ENCODE results near the gene GPR6.

Gene GPR6

GRCh38 chr6:109998159-109998785 is 20.2 kb downstream of the GPR6 start:
- Histone ChIP-seq H3K27ac (ENCODE audit: insufficient read depth in 1 of 2, low read depth in 1 of 2, low read length in 2 of 2, poor library complexity in 1 of 2, severe bottlenecking in 2 of 2) (no peak overlapping the region), H3K27me3 (replicated peaks in 2 of 5; ENCODE audit: control insufficient read depth in 4 of 5, insufficient read depth in 5 of 5, low read length in 4 of 5) (peaks cover 0 to 2% (median 2%) of the 10 kb centered on the region in 5 experiments), H3K36me3 (ENCODE audit: control insufficient read depth in 4 of 4, insufficient read depth in 4 of 4, low read length in 3 of 4) (no peaks in the 10 kb centered on the region), H3K4me3 (ENCODE audit: control insufficient read depth in 1 of 7, extremely low read depth in 1 of 7, insufficient read depth in 4 of 7, low read depth in 2 of 7, low read length in 6 of 7) (no peak overlapping the region), H3K4me1 (ENCODE audit: control extremely low read depth in 1 of 4, control insufficient read depth in 4 of 4, insufficient read depth in 4 of 4, low read length in 3 of 4) (no peaks in the 10 kb centered on the region), H3K9me3 (ENCODE audit: control extremely low read depth in 1 of 5, control insufficient read depth in 4 of 5, insufficient read depth in 2 of 5, low read depth in 1 of 5, low read length in 4 of 5) (peaks cover 0 to 11% (median 0%) of the 10 kb centered on the region in 5 experiments)
- CTCF ChIA-PET: interaction anchor here (0.5 kb wide), 1 partner anchor 1349 kb away, joined by 3 read pairs; no protein-coding TSS in a partner anchor
- WGBS (ENCODE audit: insufficient coverage): 53% methylated on average over 3 of the region's 3 CpGs
- no peak for DNase-seq
- POLR2A ChIA-PET: interaction anchor here (0.6 kb wide), 1 partner anchor 408 kb away, joined by 3 read pairs; no protein-coding TSS in a partner anchor

GRCh38 chr6:109999740-110000139 is 21.6 kb downstream of the GPR6 start:
- CTCF ChIA-PET: interaction anchor here (0.7 kb wide), 1 partner anchor 19 kb away, joined by 3 read pairs; no protein-coding TSS in a partner anchor
- Histone ChIP-seq H3K27ac (ENCODE audit: insufficient read depth in 1 of 2, low read depth in 1 of 2, low read length in 2 of 2, poor library complexity in 1 of 2, severe bottlenecking in 2 of 2) (no peak overlapping the region), H3K36me3 (ENCODE audit: control insufficient read depth in 4 of 4, insufficient read depth in 4 of 4, low read length in 3 of 4) (no peaks in the 10 kb centered on the region), H3K9me3 (ENCODE audit: control extremely low read depth in 1 of 5, control insufficient read depth in 4 of 5, insufficient read depth in 2 of 5, low read depth in 1 of 5, low read length in 4 of 5) (peaks cover 0 to 11% (median 0%) of the 10 kb centered on the region in 5 experiments), H3K27me3 (replicated peaks in 2 of 5; ENCODE audit: control insufficient read depth in 4 of 5, insufficient read depth in 5 of 5, low read length in 4 of 5) (peaks cover 0 to 2% (median 0%) of the 10 kb centered on the region in 5 experiments), H3K4me1 (ENCODE audit: control extremely low read depth in 1 of 4, control insufficient read depth in 4 of 4, insufficient read depth in 4 of 4, low read length in 3 of 4) (no peaks in the 10 kb centered on the region), H3K4me3 (ENCODE audit: control insufficient read depth in 1 of 7, extremely low read depth in 1 of 7, insufficient read depth in 4 of 7, low read depth in 2 of 7, low read length in 6 of 7) (no peak overlapping the region)
- POLR2A ChIA-PET: no interaction called here
- 100% methylated on average over 3 of the region's 3 CpGs for WGBS (ENCODE audit: insufficient coverage)
- DNase-seq: no peak

GRCh38 chr6:110002676-110003075 is 24.6 kb downstream of the GPR6 start:
- CTCF ChIA-PET: no interaction called here

GRCh38 chr6:110013386-110013785 is 35.3 kb downstream of the GPR6 start:
- Histone ChIP-seq H3K4me3 (ENCODE audit: control insufficient read depth in 1 of 7, extremely low read depth in 1 of 7, insufficient read depth in 4 of 7, low read depth in 2 of 7, low read length in 6 of 7) (no peak overlapping the region), H3K9me3 (ENCODE audit: control extremely low read depth in 1 of 5, control insufficient read depth in 4 of 5, insufficient read depth in 2 of 5, low read depth in 1 of 5, low read length in 4 of 5) (peaks cover 0 to 4% (median 0%) of the 10 kb centered on the region in 5 experiments), H3K27ac (ENCODE audit: insufficient read depth in 1 of 2, low read depth in 1 of 2, low read length in 2 of 2, poor library complexity in 1 of 2, severe bottlenecking in 2 of 2) (no peak overlapping the region), H3K27me3 (replicated peaks in 2 of 5; ENCODE audit: control insufficient read depth in 4 of 5, insufficient read depth in 5 of 5, low read length in 4 of 5) (no peaks in the 10 kb centered on the region), H3K4me1 (ENCODE audit: control extremely low read depth in 1 of 4, control insufficient read depth in 4 of 4, insufficient read depth in 4 of 4, low read length in 3 of 4) (no peaks in the 10 kb centered on the region), H3K36me3 (ENCODE audit: control insufficient read depth in 4 of 4, insufficient read depth in 4 of 4, low read length in 3 of 4) (no peaks in the 10 kb centered on the region)
- 99% methylated on average over 6 of the region's 6 CpGs for whole genome bisulfite sequencing (ENCODE audit: insufficient coverage)
- CTCF ChIA-PET: no interaction called here
- DNase-seq: no peak
- POLR2A ChIA-PET: no interaction called here

More at GRCh38 chr6:110002676-110003075, 24.6 kb downstream of the GPR6 start:
- Histone ChIP-seq H3K27me3 (replicated peaks in 2 of 5; ENCODE audit: control insufficient read depth in 4 of 5, insufficient read depth in 5 of 5, low read length in 4 of 5) (peaks cover 0 to under 1% (median 0%) of the 10 kb centered on the region in 5 experiments), H3K36me3 (ENCODE audit: control insufficient read depth in 4 of 4, insufficient read depth in 4 of 4, low read length in 3 of 4) (no peaks in the 10 kb centered on the region), H3K4me3 (ENCODE audit: control insufficient read depth in 1 of 7, extremely low read depth in 1 of 7, insufficient read depth in 4 of 7, low read depth in 2 of 7, low read length in 6 of 7) (no peak overlapping the region), H3K4me1 (ENCODE audit: control extremely low read depth in 1 of 4, control insufficient read depth in 4 of 4, insufficient read depth in 4 of 4, low read length in 3 of 4) (no peaks in the 10 kb centered on the region), H3K27ac (ENCODE audit: insufficient read depth in 1 of 2, low read depth in 1 of 2, low read length in 2 of 2, poor library complexity in 1 of 2, severe bottlenecking in 2 of 2) (no peak overlapping the region), H3K9me3 (ENCODE audit: control extremely low read depth in 1 of 5, control insufficient read depth in 4 of 5, insufficient read depth in 2 of 5, low read depth in 1 of 5, low read length in 4 of 5) (peaks cover 0 to 11% (median 0%) of the 10 kb centered on the region in 5 experiments)
- no peak for DNase-seq
- 93% methylated on average over 3 of the region's 5 CpGs for WGBS (ENCODE audit: insufficient coverage)
- POLR2A ChIA-PET: no interaction called here

- Histone ChIP-seq H3K4me1 (ENCODE audit: control extremely low read depth in 1 of 4, control insufficient read depth in 4 of 4, insufficient read depth in 4 of 4, low read length in 3 of 4) (peaks cover under 1 to 9% (median 5%) of the 10 kb centered on the region in 4 experiments), H3K9me3 (ENCODE audit: control extremely low read depth in 1 of 5, control insufficient read depth in 4 of 5, insufficient read depth in 2 of 5, low read depth in 1 of 5, low read length in 4 of 5) (peaks cover 0 to 4% (median 0%) of the 10 kb centered on the region in 5 experiments), H3K27me3 (replicated peaks in 2 of 5; ENCODE audit: control insufficient read depth in 4 of 5, insufficient read depth in 5 of 5, low read length in 4 of 5) (no peaks in the 10 kb centered on the region), H3K4me3 (ENCODE audit: control insufficient read depth in 1 of 7, extremely low read depth in 1 of 7, insufficient read depth in 4 of 7, low read depth in 2 of 7, low read length in 6 of 7) (no peak overlapping the region), H3K27ac (ENCODE audit: insufficient read depth in 1 of 2, low read depth in 1 of 2, low read length in 2 of 2, poor library complexity in 1 of 2, severe bottlenecking in 2 of 2) (no peak overlapping the region), H3K36me3 (ENCODE audit: control insufficient read depth in 4 of 4, insufficient read depth in 4 of 4, low read length in 3 of 4) (no peaks in the 10 kb centered on the region)
- 100% methylated on average over 6 of the region's 9 CpGs for WGBS (ENCODE audit: insufficient coverage)
- ChIA-PET CTCF (interaction anchor here (1.0 kb wide), 1 partner anchor 25 kb away, joined by 4 read pairs; no protein-coding TSS in a partner anchor), POLR2A (no interaction called here)
- no peak for DNase-seq
Observed at GRCh38 chr6:110015206-110015605, 37.1 kb downstream of the GPR6 start.

GRCh38 chr6:110017306-110017705 is 39.2 kb downstream of the GPR6 start:
- no peaks in the 10 kb centered on the region for H3K36me3 ChIP-seq (ENCODE audit: control insufficient read depth in 4 of 4, insufficient read depth in 4 of 4, low read length in 3 of 4)
- no peak overlapping the region for H3K4me3 ChIP-seq (ENCODE audit: control insufficient read depth in 1 of 7, extremely low read depth in 1 of 7, insufficient read depth in 4 of 7, low read depth in 2 of 7, low read length in 6 of 7)
- H3K27me3 ChIP-seq (replicated peaks in 2 of 5; ENCODE audit: control insufficient read depth in 4 of 5, insufficient read depth in 5 of 5, low read length in 4 of 5): no peaks in the 10 kb centered on the region
- POLR2A ChIA-PET: no interaction called here
- 97% methylated on average over 4 of the region's 6 CpGs for WGBS (ENCODE audit: insufficient coverage)
- no peak overlapping the region for H3K27ac ChIP-seq (ENCODE audit: insufficient read depth in 1 of 2, low read depth in 1 of 2, low read length in 2 of 2, poor library complexity in 1 of 2, severe bottlenecking in 2 of 2)
- CTCF ChIA-PET: interaction anchor here (0.5 to 1.6 kb wide), 4 partner anchors 17 to 30 kb away, joined by 3 read pairs; no protein-coding TSS in a partner anchor
- DNase-seq: no peak
- H3K9me3 ChIP-seq (ENCODE audit: control extremely low read depth in 1 of 5, control insufficient read depth in 4 of 5, insufficient read depth in 2 of 5, low read depth in 1 of 5, low read length in 4 of 5): no peaks in the 10 kb centered on the region
- peaks cover 3 to 24% (median 17%) of the 10 kb centered on the region in 4 experiments for H3K4me1 ChIP-seq (ENCODE audit: control extremely low read depth in 1 of 4, control insufficient read depth in 4 of 4, insufficient read depth in 4 of 4, low read length in 3 of 4)

- ChIA-PET CTCF (interaction anchor here (1.6 kb wide), 1 partner anchor 22 kb away, joined by 3 read pairs; no protein-coding TSS in a partner anchor), POLR2A (no interaction called here)
- H3K9me3 ChIP-seq (ENCODE audit: control extremely low read depth in 1 of 5, control insufficient read depth in 4 of 5, insufficient read depth in 2 of 5, low read depth in 1 of 5, low read length in 4 of 5): no peaks in the 10 kb centered on the region
- no peak overlapping the region for H3K27ac ChIP-seq (ENCODE audit: insufficient read depth in 1 of 2, low read depth in 1 of 2, low read length in 2 of 2, poor library complexity in 1 of 2, severe bottlenecking in 2 of 2)
- no peaks in the 10 kb centered on the region for H3K36me3 ChIP-seq (ENCODE audit: control insufficient read depth in 4 of 4, insufficient read depth in 4 of 4, low read length in 3 of 4)
- H3K27me3 ChIP-seq (replicated peaks in 2 of 5; ENCODE audit: control insufficient read depth in 4 of 5, insufficient read depth in 5 of 5, low read length in 4 of 5): no peaks in the 10 kb centered on the region
- no peak for DNase-seq
- 97% methylated on average over 7 of the region's 7 CpGs for WGBS (ENCODE audit: insufficient coverage)
- peaks cover 3 to 24% (median 17%) of the 10 kb centered on the region in 4 experiments for H3K4me1 ChIP-seq (ENCODE audit: control extremely low read depth in 1 of 4, control insufficient read depth in 4 of 4, insufficient read depth in 4 of 4, low read length in 3 of 4)
- no peak overlapping the region for H3K4me3 ChIP-seq (ENCODE audit: control insufficient read depth in 1 of 7, extremely low read depth in 1 of 7, insufficient read depth in 4 of 7, low read depth in 2 of 7, low read length in 6 of 7)
Observed at GRCh38 chr6:110017946-110018345, 39.8 kb downstream of the GPR6 start.
